EL (cell line): ENCODE data around the gene RXRA.
"Not testable (repeated sequence)": the region's sequence is repeated elsewhere in the genome, so short reads cannot be mapped to it uniquely, and the experiment has no call there.

Source experiments
- DNase-seq: peaks from one replicate; pipeline ENCODE4 v3.0.0-alpha.2; 2016

RXRA gene

DNA sequence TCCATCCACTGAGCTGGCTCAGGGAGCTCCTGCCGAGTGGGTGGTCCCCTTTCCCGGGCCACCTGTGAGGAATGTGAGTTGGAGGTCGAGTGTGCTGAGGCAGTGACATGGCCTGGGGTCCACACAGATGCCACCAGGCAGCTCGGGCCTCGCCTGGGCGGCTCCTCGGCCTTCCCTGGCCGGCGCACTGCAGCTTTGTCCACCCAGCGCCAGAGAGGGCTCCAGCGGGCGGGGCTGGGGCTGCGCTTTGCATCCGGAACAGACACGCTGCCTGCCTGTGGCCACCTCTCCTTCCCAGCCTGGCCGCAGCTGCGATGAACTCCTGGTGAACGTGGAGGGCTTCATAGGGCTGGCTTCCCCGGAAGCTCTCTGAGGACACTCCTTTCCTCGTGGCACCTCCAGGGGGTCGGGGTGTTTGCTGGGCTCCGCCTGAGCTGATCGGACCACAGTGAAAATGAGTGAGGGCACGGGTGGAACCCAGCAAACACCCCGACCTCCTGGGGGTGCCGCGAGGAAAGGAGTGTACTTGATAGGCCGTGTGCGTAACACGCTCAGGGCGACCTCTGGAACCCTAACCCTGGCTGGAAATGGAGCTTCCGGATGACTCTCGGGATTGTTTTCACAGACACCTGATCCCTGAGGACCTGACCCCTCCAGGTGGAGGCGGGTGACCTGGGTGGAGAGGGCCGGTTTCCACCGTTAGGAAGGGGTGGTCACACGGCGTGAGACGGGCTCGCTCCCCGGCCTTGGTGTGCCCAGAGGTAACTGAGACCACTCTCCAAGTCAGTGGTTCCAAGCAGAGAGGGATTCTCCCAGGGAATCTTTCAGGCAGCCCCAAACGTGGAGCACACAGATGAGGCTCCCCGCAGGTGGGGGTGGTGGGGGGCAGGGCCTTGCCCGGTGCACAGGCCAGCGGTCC is 31.8 kb upstream of the RXRA start:
- DNase-seq = no peak

GRCh38 chr9:134295101-134295745 is 31.0 kb upstream of the RXRA start:
- no peak for DNase-seq

DNA sequence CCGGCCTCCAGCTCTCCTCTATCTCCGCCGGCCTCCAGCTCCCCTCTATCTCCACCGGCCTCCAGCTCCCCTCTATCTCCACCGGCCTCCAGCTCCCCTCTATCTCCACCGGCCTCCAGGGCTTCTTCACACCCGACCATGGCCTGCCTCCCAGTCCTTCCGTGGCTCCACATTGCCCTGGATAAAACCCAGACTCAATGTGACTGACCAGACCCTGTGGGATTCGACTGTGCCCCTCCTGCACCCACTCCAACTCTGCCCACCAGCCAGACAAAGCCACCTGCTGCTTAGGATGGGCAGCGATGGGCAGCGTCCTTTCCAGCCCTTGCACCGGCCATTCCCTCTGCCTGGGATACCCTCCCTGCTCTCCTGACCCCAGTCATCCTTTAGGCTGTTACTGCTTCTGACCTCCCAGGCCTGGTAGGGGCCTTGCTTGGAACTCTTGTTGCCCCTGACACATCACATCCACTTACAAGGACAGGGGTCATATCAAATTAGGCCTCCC is 30.5 kb upstream of the RXRA start:
- no peak for DNase-seq

DNA sequence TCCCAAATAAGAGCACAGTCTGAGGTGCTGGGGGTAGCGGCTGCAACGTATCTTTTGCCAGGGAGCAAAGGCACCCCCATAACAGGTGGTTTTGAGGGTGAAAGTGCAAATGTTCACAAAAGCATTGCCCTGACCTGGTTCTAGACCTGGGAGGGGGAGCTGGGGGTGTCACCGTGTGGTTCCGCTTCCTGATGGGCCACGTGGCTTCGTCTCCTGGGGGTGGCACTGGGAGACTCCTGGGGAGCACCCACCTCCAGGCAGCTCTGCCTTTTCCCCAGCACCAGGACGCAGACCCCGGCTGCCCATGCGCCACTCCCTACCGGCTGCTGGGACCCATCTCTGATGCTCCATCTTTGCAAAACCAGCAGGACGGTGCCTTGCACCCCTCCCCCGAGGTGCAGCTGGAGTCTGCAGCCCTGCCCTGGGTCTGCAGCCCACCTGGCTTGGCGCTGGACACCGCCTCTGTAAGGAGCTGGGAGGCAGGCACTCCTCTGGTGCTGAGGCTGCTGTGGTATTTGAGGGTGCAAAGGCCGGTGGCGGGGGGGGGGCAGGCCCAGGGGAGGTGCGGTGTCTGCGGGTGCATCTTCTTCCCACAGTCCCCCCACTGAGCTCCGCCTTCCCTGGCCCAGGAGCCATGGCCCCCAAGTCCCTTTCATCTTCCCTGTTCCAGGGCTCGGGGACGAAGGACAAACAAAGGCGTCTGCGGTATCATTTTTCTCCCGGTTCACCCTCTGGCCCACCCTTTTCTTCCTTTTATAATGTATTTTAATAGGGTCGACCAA is 29.8 kb upstream of the RXRA start:
- no peak for DNase-seq

- DNase-seq = no peak
Observed at GRCh38 chr9:134297083-134297410, 29.2 kb upstream of the RXRA start.

DNA sequence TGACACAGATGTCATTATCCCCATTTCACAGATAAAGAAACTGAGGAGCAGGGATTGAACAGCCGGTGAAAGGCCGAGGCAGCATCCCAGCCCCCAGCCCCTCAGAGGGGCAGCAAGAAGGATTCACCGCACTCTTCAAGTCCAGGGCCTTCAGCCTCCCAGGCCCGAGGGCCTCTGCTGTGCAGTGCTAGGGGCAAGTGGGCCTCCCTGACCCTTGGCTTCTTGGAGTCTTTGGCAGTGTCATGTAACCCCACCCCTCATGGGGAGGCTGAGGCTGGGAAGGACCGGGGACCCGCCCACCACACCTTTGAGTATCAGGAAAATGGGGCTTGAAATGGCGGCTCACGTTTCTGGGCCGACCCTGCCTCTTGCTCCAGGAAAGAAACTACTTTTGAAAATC is 28.7 kb upstream of the RXRA start:
- no peak for DNase-seq

DNA sequence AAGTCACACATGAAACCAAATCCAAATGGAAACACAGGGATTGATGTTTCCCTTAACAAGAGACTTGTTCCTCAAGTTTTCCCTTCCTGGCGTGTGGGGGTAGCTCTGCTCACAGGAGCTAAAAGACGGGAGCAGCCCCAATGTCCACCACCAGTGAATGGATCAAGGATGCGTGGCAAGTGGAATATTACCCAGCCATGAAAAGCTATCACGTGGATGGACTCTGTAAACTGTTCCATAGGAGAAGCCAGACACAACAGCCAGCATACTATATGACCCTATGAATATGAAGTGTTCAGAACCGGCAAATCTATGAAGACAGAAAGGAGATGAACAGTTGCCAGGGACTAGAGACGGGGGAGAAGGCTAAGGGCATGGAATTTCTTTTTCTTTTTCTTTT is 28.3 kb upstream of the RXRA start:
- no peak for DNase-seq

DNA sequence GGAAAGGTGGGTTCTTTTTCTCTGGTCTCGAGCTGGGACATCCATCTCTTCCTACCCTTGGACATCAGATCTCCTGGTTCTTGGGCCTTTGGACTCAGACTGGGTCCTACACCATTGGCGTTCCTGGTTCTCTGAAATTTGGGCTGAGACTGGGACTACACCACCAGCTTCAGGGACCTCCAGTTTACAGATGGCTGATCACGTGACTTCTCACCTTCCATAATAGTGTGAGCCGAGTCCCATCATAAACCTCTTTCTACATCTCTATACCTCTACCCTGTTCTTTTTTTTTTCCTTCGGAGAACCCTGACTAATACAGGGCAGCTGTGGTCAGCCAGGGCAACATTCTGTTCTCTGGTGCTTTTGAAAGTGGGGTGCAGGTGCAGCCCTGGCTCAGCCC is 27.2 kb upstream of the RXRA start:
- DNase-seq = no peak

- no peak for DNase-seq
Observed at GRCh38 chr9:134299883-134300282, 26.4 kb upstream of the RXRA start.

DNA sequence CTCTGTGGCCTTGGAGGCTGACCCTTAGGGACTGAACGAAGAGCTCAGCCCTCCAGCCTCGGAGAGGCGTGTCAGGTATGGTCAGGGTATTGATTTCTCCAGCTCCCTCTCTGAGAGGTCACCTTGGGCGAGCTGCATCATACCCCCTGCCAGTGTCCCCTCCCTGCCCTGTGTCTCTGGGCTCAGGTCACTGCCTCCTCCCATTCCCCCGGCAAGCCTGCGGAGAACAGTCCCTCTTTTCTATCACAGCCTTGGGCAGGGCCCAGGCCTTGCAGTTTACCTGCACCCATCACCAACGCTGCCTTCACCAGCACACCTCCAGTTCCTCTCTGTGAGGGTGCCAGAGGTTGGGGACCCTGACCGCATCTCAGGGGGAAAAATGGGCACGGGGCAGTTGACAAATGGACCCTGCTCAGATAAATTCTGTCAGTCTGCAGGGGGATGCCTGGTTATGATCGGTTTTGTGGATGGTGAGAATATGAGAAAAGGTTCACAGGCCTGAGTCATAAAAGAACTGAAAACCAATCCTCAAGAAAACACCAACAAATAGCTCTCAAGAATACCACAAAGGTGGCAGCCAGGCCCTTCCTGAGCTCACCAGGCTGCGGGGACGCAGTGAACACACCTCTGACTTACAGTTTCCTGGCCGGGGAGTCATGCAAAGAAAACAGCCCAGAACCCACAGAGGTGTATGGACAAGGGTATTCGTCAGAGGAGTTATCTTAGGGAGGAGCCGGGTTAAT is 24.7 kb upstream of the RXRA start:
- no peak for DNase-seq

- no peak for DNase-seq
Observed at GRCh38 chr9:134302130-134302817, 24.0 kb upstream of the RXRA start.

DNA sequence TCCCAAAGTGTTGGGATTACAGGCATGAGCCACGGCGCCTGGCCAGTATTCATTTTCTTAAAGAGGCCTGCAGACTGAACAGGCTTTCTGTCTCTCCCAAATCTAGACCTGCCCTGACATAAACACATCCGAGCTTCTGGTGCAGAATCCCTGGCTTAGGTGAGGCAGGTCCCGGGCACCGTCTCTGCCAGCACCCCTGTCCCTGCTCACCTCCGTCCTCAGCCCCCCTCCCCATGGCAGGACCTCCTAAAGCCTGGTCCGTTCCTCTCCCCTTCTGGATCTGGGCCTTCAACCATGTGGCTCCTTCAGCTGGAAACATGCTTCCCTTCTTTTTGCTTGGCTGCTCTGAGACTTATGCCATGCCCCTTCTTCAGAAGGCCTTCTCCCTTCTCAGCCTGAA is 22.7 kb upstream of the RXRA start:
- no peak for DNase-seq

- no peak for DNase-seq
Observed at GRCh38 chr9:134304261-134304660, 22.0 kb upstream of the RXRA start.

DNA sequence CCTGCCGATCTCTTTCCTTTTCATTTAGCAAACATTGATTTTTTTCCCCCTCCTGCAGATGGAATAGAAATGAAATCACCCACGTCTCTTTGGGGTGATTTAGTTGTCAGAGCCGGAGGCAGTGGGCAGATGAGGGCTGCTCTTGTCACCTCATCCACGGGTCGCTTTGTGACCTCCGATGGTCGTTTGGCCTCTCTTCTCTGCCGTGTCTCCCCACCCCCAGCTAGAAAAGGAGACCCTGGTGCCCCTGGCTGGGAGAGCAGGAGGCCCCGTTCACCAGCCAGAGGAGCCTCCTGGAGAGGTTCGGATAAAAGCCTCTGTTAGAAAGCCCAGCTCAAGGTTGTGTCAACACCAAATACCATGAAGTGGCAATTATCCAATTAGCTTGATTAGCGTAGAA is 21.6 kb upstream of the RXRA start:
- DNase-seq = no peak

- DNase-seq = no peak
Observed at GRCh38 chr9:134305533-134305932, 20.7 kb upstream of the RXRA start.

GRCh38 chr9:134306042-134306441 is 20.2 kb upstream of the RXRA start:
- not testable (repeated sequence) for DNase-seq

- no peak for DNase-seq
Observed at GRCh38 chr9:134306636-134307600, 19.3 kb upstream of the RXRA start.

DNA sequence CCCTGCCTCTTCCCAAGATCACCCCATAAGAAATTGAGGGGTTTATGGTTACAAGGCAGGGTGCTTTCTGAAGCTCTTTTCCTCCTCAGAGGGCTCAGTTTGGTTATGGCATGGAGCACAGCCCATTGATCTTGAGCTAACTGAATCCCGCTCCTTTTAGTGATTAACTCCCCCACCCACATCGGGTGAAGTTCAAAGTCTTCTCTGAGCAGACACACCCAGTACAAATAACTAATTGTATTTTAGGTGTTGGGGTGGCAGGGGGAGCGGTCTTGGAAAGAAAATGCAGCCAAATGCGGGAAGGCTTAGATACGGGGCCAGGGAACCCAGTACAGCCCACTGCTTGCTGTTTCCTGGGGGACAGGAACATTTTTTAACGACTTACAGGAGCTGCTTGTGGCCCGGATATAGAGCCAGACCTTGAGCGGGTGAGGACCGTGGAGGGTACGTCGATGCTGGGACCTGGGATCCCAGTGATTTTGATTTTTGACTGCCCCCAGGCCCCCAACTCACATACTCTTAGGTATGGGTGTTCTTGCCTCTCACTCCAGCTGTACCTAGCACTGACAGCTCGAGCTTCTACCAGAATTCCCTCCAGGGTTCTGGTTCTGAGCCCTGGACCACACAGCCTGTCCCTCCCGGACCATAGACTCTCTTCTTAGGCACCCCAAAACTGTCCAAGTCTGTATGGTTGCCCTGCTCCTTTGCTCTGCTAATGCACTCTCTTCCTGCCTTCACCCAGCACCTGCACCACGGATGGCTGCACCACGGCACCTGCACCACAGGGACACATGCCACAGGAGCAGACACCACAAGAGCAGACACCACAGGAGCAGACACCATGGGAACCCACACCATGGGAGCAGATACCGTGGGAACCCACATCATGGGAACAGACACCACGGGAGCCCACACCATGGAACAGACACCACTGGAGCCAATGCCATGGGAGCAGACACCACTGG is 18.3 kb upstream of the RXRA start:
- DNase-seq = no peak

GRCh38 chr9:134308639-134309220 is 17.5 kb upstream of the RXRA start:
- not testable (repeated sequence) for DNase-seq
